ENCODE data around the gene FCHO1.

DNA sequence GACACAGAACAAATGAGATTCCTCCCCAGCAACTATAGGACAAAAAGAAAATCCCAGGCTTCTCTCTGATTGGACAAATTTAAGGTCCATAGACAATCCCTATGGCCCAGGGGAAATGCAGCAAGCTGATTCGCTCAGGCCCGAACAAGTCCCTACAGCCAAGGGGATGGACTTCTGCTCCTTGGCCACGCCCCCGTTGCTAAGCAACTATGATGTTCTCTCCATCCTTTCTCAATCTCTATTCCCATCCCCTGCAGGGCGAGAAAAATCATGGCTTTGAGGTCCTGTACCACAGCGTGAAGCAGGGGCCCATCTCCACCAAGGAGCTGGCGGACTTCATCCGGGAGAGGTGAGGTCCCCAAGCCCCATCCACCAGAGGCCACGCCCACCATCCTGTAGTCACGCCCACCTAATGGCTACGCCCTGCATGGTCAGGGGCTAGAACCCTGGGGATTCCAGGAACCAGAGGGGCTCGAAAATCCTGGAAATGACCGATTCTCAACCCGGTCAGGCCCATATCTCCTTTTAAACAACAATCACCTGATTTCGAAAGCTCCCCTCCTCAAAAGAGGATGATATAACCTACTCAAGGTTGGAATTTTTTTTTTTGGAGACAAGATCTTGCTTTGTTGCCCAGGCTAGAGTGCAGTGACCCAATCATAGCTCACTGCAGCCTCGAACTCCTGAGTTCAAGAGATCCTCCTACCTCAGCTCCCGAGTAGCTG is 11.4 kb downstream of the FCHO1 start:
- no peak for TF ChIP-seq POLR2A (IDR thresholded peaks at IDR 0.05)
- TF ChIP-seq CTCF (IDR thresholded peaks at IDR 0.05): no peak
